Vagina (tissue), 2 donors: ENCODE measurements around the gene SNX1. TPM values are rescaled to one million over a fixed set of nuclear protein-coding genes. Genes with fewer than 3 reads are reported as not detected.

Experiments used
- DNase-seq, 2 donors: peaks; one replicate each; pipeline ENCODE4 v3.0.0-alpha.2; 2017; ENCODE audit errors: extremely low spot score in 2 of 2
- H3K27ac ChIP-seq: fragments of 200-600 bp; sonication (generic); one replicate; pipeline ENCODE4 v1.5.1; 2019
- H3K27me3 ChIP-seq: fragments of 200-600 bp; sonication (generic); one replicate; pipeline ENCODE4 v1.5.1; 2019
- H3K36me3 ChIP-seq, 2 donors: fragments of 200-600 bp; sonication (generic); one replicate each; pipeline ENCODE4 v1.5.1; 2017 to 2019
- H3K4me1 ChIP-seq: fragments of 200-600 bp; sonication (generic); one replicate; pipeline ENCODE4 v1.5.1; 2019
- H3K4me3 ChIP-seq, 2 donors: fragments of 200-600 bp; sonication (generic); 1 replicate in 1 of 2; 2 replicates in 1 of 2; pipeline ENCODE4 v1.5.1; 2016 to 2019
- H3K9me3 ChIP-seq: fragments of 200-600 bp; sonication (generic); one replicate; pipeline ENCODE4 v1.5.1; 2019
- POLR2A ChIP-seq, 2 donors: fragments of 450-650 bp; IDR thresholded peaks; one replicate each; pipeline ENCODE4 v1.6.1; 2017; ENCODE audit warnings: antibody characterized with exemption in 2 of 2, mild to moderate bottlenecking in 2 of 2, moderate library complexity in 2 of 2
- POLR2AphosphoS5 ChIP-seq, 2 donors: sonication (generic); formaldehyde crosslinking; IDR thresholded peaks; one replicate each; pipeline ENCODE4 v1.9.0; 2017; ENCODE audit warnings: antibody characterized with exemption in 2 of 2, mild to moderate bottlenecking in 2 of 2, low read depth in 1 of 2; ENCODE audit not compliant: insufficient read depth in 1 of 2
- intact Hi-C: fragments of 100-400 bp; cut with DNase I; formaldehyde crosslinking; loops from one replicate; pipeline ENCODE4 v1.15.1; 2023
- total RNA-seq: library from RNA; depleted of rRNA; stranded (reverse); fragments of >200 nt; gene quantifications from one replicate; pipeline ENCODE4 v1.2.3, GENCODE V29; 2016
- TF ChIP-seq, protein P1 (sequence below), 3 experiments: fragments of 450-650 bp in 2 of 3; fragments of 200-600 bp in 1 of 3; sonication (generic) in 1 of 3; IDR thresholded peaks; one replicate each; pipeline ENCODE4 v1.5.1; 2017 to 2019; ENCODE audit warnings: antibody characterized with exemption in 3 of 3, mild to moderate bottlenecking in 2 of 3, moderate library complexity in 2 of 3

SNX1 gene
- total RNA-seq, 1 donor from 2014 or later: 92.8 TPM

DNA sequence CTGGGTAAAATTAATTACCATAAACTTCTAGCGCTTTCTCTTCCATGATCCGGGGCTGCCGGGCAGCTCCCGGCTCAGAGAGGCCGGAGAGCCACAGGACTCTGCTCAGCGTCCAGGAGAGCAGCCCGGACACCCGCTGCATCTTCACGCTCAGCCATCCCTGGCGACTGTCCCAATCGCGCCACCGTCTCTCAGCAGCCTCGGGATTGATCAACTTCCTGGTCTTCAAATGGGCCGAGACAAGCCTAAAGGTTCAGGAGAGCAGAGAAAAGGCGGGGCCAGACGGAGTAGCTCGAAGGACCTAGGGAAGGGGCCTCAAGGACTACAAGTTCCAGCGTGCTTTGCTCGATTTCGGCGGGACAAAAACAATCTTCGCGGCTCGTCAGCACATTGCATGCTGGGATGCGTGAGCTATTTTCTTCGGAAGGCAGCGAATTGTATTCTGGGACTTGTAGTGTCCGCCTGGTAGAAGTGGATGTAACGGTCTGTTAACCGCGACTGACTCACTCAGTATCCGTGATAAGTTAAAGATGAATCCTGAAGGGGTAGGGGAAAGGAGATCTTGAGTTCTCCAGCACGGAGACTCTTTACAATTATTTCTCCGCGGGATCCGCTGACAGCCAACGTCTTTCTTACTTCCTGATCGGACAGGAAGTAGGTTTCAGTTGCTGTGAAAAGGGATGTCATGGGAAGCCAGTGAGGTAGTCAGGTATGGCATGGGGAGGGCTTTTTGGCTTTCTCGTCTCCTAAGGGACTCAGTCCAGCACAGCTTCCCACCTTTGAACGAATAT is 2.0 kb upstream of the SNX1 start, which contains the start of gene CIAO2A:
Gene CIAO2A (minus strand): TSS at position 212 of the 791 bp plus-strand sequence. CDS start 70 bp downstream, at position 142.
- peaks cover 57% of the 10 kb centered on the region for H3K4me1 ChIP-seq

DNA sequence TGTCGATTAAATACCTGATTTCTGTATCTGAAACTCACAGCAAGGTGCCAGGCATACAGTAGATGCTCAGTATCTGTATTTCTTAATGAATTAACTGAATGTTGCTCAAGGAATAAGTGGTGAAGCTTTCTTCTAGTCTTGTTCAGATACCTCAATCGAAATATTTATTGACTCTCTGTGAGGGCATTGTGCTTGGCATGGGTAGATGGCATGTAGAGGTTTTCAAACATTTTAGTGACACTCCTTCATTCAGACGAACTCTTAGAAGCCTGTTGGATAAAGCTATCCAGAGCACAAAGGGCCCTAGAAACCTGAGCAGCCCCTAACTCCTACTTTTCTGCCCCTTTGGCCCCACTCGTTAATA is 369 bp upstream of the SNX1 start:
- Histone ChIP-seq H3K4me1 (peaks cover 73% of the 10 kb centered on the region), H3K4me3 (peak overlapping the region; percentile 81 to 92), H3K9me3 (no peaks in the 10 kb centered on the region), H3K27ac (peak overlapping the region; percentile 90), H3K36me3 (no peaks in the 10 kb centered on the region), H3K27me3 (no peaks in the 10 kb centered on the region)
- no peak for DNase-seq
- TF ChIP-seq POLR2A (IDR thresholded peaks at IDR 0.05): no peak
- TF ChIP-seq POLR2AphosphoS5 (IDR thresholded peaks at IDR 0.05; ENCODE audit: insufficient read depth in 1 of 2, low read depth in 1 of 2): no peak
- TF ChIP-seq, protein P1, sequence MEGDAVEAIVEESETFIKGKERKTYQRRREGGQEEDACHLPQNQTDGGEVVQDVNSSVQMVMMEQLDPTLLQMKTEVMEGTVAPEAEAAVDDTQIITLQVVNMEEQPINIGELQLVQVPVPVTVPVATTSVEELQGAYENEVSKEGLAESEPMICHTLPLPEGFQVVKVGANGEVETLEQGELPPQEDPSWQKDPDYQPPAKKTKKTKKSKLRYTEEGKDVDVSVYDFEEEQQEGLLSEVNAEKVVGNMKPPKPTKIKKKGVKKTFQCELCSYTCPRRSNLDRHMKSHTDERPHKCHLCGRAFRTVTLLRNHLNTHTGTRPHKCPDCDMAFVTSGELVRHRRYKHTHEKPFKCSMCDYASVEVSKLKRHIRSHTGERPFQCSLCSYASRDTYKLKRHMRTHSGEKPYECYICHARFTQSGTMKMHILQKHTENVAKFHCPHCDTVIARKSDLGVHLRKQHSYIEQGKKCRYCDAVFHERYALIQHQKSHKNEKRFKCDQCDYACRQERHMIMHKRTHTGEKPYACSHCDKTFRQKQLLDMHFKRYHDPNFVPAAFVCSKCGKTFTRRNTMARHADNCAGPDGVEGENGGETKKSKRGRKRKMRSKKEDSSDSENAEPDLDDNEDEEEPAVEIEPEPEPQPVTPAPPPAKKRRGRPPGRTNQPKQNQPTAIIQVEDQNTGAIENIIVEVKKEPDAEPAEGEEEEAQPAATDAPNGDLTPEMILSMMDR (IDR thresholded peaks at IDR 0.05): no peak
- intact Hi-C loops: loop anchor here (10.0 kb wide), 1 partner anchor 59 kb away; the partner anchor contains the start of gene SNX22

More for the DNA sequence above, 2.0 kb upstream of the SNX1 start, which contains the start of gene CIAO2A:
- Histone ChIP-seq H3K4me3 (peak within 1 kb of the TSS; percentile 82 to 84), H3K27ac (peak within 1 kb of the TSS; percentile 90), H3K27me3 (no peaks in the 10 kb centered on the region), H3K36me3 (peaks cover 0 to 1% of the 10 kb centered on the region in 2 donors), H3K9me3 (no peaks in the 10 kb centered on the region)
- DNase-seq: peak; percentile 99
- TF ChIP-seq POLR2AphosphoS5 (IDR thresholded peaks at IDR 0.05; ENCODE audit: insufficient read depth in 1 of 2, low read depth in 1 of 2) (peak; percentile 90 to 99), POLR2A (IDR thresholded peaks at IDR 0.05) (peak in 1 of 2 donors; percentile 25)
- TF ChIP-seq, protein P1 (IDR thresholded peaks at IDR 0.05): no peak
- intact Hi-C loops: loop anchor here (10.0 kb wide), 1 partner anchor 61 kb away; the partner anchor contains the start of gene SNX22

DNA sequence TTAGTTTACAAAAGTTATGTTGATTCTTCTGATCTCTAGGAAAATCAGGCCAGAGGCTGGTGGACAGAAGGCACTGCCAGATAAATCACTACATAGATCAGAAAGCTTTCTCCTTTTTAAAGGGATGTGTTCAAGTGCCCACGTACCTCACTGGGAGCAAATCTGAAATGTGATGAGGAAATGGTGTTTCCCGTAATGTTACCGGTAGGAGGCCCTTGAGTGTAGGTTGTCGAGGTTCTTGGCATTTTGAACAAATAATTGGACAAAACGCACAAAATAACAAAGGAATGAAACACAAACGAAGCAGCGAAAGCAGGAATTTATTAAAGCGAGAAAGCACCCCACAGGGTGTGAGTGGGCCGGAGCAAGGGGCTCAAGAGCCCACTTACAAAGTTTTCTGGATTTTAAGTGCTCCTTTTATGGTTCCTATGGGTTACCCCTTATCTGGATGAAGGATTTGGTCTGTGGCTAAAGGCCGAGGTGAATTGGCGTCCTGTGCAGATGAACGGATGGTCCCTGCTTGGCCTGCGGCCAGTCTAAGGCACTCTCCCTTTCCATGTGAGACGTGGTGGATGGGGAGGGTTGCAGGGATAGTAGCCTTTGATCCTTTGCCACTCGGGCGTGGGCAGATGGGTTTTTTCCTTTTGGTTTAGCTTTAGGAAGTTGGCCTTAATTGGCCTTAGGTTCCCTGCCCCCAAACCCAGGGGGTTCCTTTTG is 1.0 kb downstream of the SNX1 start:
- Histone ChIP-seq H3K36me3 (no peaks in the 10 kb centered on the region), H3K9me3 (no peaks in the 10 kb centered on the region), H3K4me1 (peaks cover 69% of the 10 kb centered on the region), H3K4me3 (peak overlapping the region; percentile 81 to 92), H3K27ac (peak overlapping the region; percentile 90), H3K27me3 (no peaks in the 10 kb centered on the region)
- TF ChIP-seq, protein P1 (IDR thresholded peaks at IDR 0.05): no peak
- TF ChIP-seq POLR2AphosphoS5 (IDR thresholded peaks at IDR 0.05; ENCODE audit: insufficient read depth in 1 of 2, low read depth in 1 of 2) (no peak), POLR2A (IDR thresholded peaks at IDR 0.05) (no peak)
- DNase-seq: no peak
- intact Hi-C loops: loop anchor here (10.0 kb wide), 1 partner anchor 58 kb away; the partner anchor contains the start of gene SNX22

DNA sequence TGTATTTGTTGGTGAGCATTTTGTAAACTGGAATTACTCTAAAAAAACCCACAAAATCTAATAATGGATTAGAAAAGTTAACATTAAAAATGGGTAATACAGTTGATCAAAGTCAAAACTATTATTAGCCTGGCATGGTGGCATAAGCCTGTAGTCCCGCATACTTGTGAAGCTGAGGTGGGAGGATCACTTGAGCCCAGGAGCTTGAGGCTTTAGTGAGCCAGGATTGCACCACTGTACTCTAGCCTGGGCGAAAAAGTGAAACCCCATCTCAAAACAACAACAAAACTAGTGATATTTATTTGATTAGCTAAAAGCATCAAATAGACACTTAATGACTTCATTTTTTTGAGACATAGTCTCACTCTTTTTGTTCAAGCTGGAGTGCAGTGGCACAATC is 3.6 kb downstream of the SNX1 start:
- intact Hi-C loops: loop anchor here (10.0 kb wide), 1 partner anchor 55 kb away; the partner anchor contains the start of gene SNX22
- Histone ChIP-seq H3K27me3 (no peaks in the 10 kb centered on the region), H3K4me3 (no peak overlapping the region), H3K27ac (peak overlapping the region; percentile 30), H3K9me3 (no peaks in the 10 kb centered on the region), H3K4me1 (peaks cover 53% of the 10 kb centered on the region), H3K36me3 (no peaks in the 10 kb centered on the region)
- TF ChIP-seq, protein P1 (IDR thresholded peaks at IDR 0.05): no peak
- TF ChIP-seq POLR2AphosphoS5 (IDR thresholded peaks at IDR 0.05; ENCODE audit: insufficient read depth in 1 of 2, low read depth in 1 of 2) (no peak), POLR2A (IDR thresholded peaks at IDR 0.05) (no peak)
- no peak for DNase-seq
